K562 (cell line): ENCODE measurements around the gene GYPE. TPM values are rescaled to one million over a fixed set of nuclear protein-coding genes. Genes with fewer than 3 reads are reported as not detected.
A peak's percentile ranks its signal among the peaks of the same experiment; 100 is the strongest.
"Not testable (repeated sequence)": the region's sequence is repeated elsewhere in the genome, so short reads cannot be mapped to it uniquely, and the experiment has no call there.

Source experiments
- ATAC-seq: fragments of 200-7000 bp; cut with Tn5 transposase; 3 replicates; pipeline ENCODE4 v1.9.1; 2020; ENCODE audit warnings: moderate library complexity
- BruUV-seq: library from RNA; stranded (reverse); fragments of 400-500 nt; replicated peaks from 2 replicates; lab custom pipeline; 2021; lab: Mats Ljungman, UMichigan
- CTCF ChIA-PET: fragments of 300-600 bp; formaldehyde crosslinking; extraction: SDS; loops from one replicate; lab custom pipeline; 2021; ENCODE audit warnings: low intra/inter-chr PET ratio; lab: Yijun Ruan, JAX
- POLR2A ChIA-PET: fragments of 300-600, 350-650 bp; sonication (Branson Sonifier 250); formaldehyde crosslinking; extraction: SDS; loops from one replicate; lab custom pipeline; 2021; ENCODE audit warnings: antibody characterized with exemption, inconsistent platforms; lab: Yijun Ruan, JAX
- DNase-seq, 4 experiments: peaks; one replicate each; pipeline versions ENCODE4 v3.0.0 to v3.0.0-alpha.2; 2011 to 2018; ENCODE audit warnings: low spot score in 3 of 4, mixed read lengths in 3 of 4; ENCODE audit errors: extremely low read depth in 1 of 4
- FAIRE-seq: peaks from 2 replicates; lab custom pipeline; 2011; peaks lifted over from hg19 to GRCh38; lab: Jason Lieb, UNC
- H2AFZ ChIP-seq: 2 replicates; pipeline ENCODE4 v1.6.0; 2011; ENCODE audit warnings: low read depth, low read length, control low read depth, inconsistent platforms
- H3K27ac ChIP-seq: fragments of 200-600 bp; 3 replicates; pipeline ENCODE4 v1.8.0; 2011; ENCODE audit warnings: low read depth, mild to moderate bottlenecking, control low read depth, inconsistent platforms, low read length, moderate library complexity, mixed read lengths; ENCODE audit errors: extremely low read depth
- H3K27me3 ChIP-seq, 2 experiments: fragments of 300-600 bp in 1 of 2; 2 replicates in 1 of 2; 3 replicates in 1 of 2; pipeline versions ENCODE4 v1.6.0 to v1.8.0; 2011; ENCODE audit warnings: inconsistent platforms in 2 of 2, low read length in 2 of 2, mild to moderate bottlenecking in 1 of 2, mixed read lengths in 1 of 2, moderate library complexity in 1 of 2; ENCODE audit not compliant: control insufficient read depth in 2 of 2, insufficient read depth in 2 of 2
- H3K36me3 ChIP-seq: fragments of 300-600 bp; 3 replicates; pipeline ENCODE4 v1.8.0; 2011; ENCODE audit warnings: mild to moderate bottlenecking, low read length, inconsistent platforms; ENCODE audit not compliant: control insufficient read depth, insufficient read depth
- H3K4me1 ChIP-seq, 2 experiments: fragments of 200-600 bp in 1 of 2; replicated peaks in 1 of 2; 2 replicates in 1 of 2; 3 replicates in 1 of 2; pipeline versions ENCODE4 v1.5.1 to v1.8.0; 2011; ENCODE audit warnings: inconsistent platforms in 2 of 2, low read length in 2 of 2, mild to moderate bottlenecking in 1 of 2, mixed read lengths in 1 of 2, moderate library complexity in 1 of 2; ENCODE audit not compliant: control insufficient read depth in 2 of 2, insufficient read depth in 2 of 2
- H3K4me2 ChIP-seq: 2 replicates; pipeline ENCODE4 v1.6.1; 2011; ENCODE audit warnings: low read length, control low read depth, inconsistent platforms, mixed read lengths; ENCODE audit not compliant: insufficient read depth
- H3K4me3 ChIP-seq: fragments of 200-600 bp; sonication (generic), shearing (Covaris generic); 2 replicates; pipeline ENCODE4 v1.5.1; 2016; ENCODE audit warnings: control low read depth, inconsistent platforms
- H3K79me2 ChIP-seq: fragments of 200-600 bp; 3 replicates; pipeline ENCODE4 v1.8.0; 2011; ENCODE audit warnings: low read length, inconsistent platforms; ENCODE audit not compliant: control insufficient read depth, insufficient read depth
- H3K9ac ChIP-seq, 2 experiments: 2 replicates each; pipeline versions ENCODE4 v1.6.0 to v1.6.1; 2011; ENCODE audit warnings: low read depth in 2 of 2, low read length in 2 of 2, control low read depth in 1 of 2, inconsistent platforms in 1 of 2, mild to moderate bottlenecking in 1 of 2, mixed read lengths in 1 of 2; ENCODE audit not compliant: insufficient read depth in 1 of 2
- H3K9me1 ChIP-seq: one replicate; pipeline ENCODE4 v1.6.0; 2011; ENCODE audit warnings: inconsistent platforms, mild to moderate bottlenecking, low read length, moderate library complexity; ENCODE audit not compliant: control insufficient read depth, insufficient read depth
- H3K9me3 ChIP-seq: replicated peaks from 2 replicates; pipeline ENCODE4 v1.5.1; 2011; ENCODE audit warnings: low read depth, low read length, inconsistent platforms; ENCODE audit not compliant: control insufficient read depth, insufficient read depth
- H4K20me1 ChIP-seq: replicated peaks from 2 replicates; pipeline ENCODE4 v1.6.1; 2011; ENCODE audit warnings: low read length, inconsistent platforms, mixed read lengths; ENCODE audit not compliant: control insufficient read depth, insufficient read depth
- PKNOX1 ChIP-seq: fragments of 450-650 bp; IDR thresholded peaks from 2 replicates; pipeline ENCODE4 v1.6.1; 2016
- WGBS: fragments of 100-300 bp; shearing (Covaris generic); methylation state at CpG from one replicate; pipeline ENCODE4 v1.1.6; 2016; ENCODE audit warnings: low coverage, mixed read lengths; ENCODE audit not compliant: insufficient coverage; ENCODE audit errors: missing lambda C conversion rate; 5-methylcytosine and 5-hydroxymethylcytosine counted together
- in situ Hi-C: fragments of 300-500 bp; cut with MboI; formaldehyde crosslinking; loops from 4 replicates; pipeline ENCODE4 v1.15.0; 2018; ENCODE audit warnings: inconsistent platforms, mixed read lengths
- intact Hi-C: fragments of 100-400 bp; cut with micrococcal nuclease; formaldehyde crosslinking; loops from 2 replicates; pipeline ENCODE4 v1.14.2; 2022
- polyA plus RNA-seq, 8 experiments: library from polyadenylated mRNA; depleted of rRNA in 4 of 8; stranded (reverse) in 5 of 8; unstranded in 3 of 8; fragments of >200 nt; fragmentation: Nextera tagmentation in 2 of 8; fragmentation: Illumina TruSeq in 1 of 8; extraction: Ambion mirVana in 2 of 8; extraction: Trizol in 1 of 8; gene quantifications; 2 replicates each; pipeline versions ENCODE4 v1.2.1 to v1.2.3, GENCODE V29; 2011 to 2014; ENCODE audit warnings: inconsistent platforms in 1 of 8, missing spikeins in 1 of 8
- total RNA-seq, 7 experiments: library from RNA; depleted of rRNA in 6 of 7; stranded (reverse); fragments of >200 nt in 6 of 7; fragmentation: Illumina TruSeq in 2 of 7; extraction: Trizol in 2 of 7; gene quantifications; 2 replicates each; pipeline versions ENCODE4 v1.2.1 to v1.2.3, GENCODE V29; 2011 to 2021; ENCODE audit warnings: low replicate concordance in 1 of 7

The GYPE gene
- total and polyA plus RNA-seq, 9 of the 15 experiments (the other 6 are each of a cell fraction or from before 2014, with no cell fraction given) = 16.8 to 108 (median 43.7) TPM

- H3K4me1 ChIP-seq, BruUV-seq, H3K27me3 ChIP-seq, DNase-seq, FAIRE-seq, H3K4me3 ChIP-seq, H2AFZ ChIP-seq, H4K20me1 ChIP-seq, H3K9ac ChIP-seq, ATAC-seq, POLR2A ChIA-PET, H3K79me2 ChIP-seq, H3K4me2 ChIP-seq, H3K9me1 ChIP-seq, H3K27ac ChIP-seq, CTCF ChIA-PET, intact Hi-C loops, H3K9me3 ChIP-seq, in situ Hi-C loops: not testable (repeated sequence)
- peaks cover 20% of the 10 kb centered on the region for H3K36me3 ChIP-seq
- peak; percentile 85 for TF ChIP-seq PKNOX1
- WGBS = 89% methylated on average over 2 of the region's 2 CpGs
Measured at GRCh38 chr4:143875357-143875756, 30.0 kb downstream of the GYPE start.

- TSS peak; percentile 31 for BruUV-seq
- WGBS = 61% methylated on average over 2 of the region's 3 CpGs
- H3K4me2 ChIP-seq, DNase-seq, H3K27me3 ChIP-seq, H3K4me1 ChIP-seq, H2AFZ ChIP-seq, CTCF ChIA-PET, H3K27ac ChIP-seq, intact Hi-C loops, H3K9me1 ChIP-seq, H3K9ac ChIP-seq, in situ Hi-C loops, H3K4me3 ChIP-seq, H3K9me3 ChIP-seq, POLR2A ChIA-PET, H3K79me2 ChIP-seq, ATAC-seq, H4K20me1 ChIP-seq, FAIRE-seq: not testable (repeated sequence)
- H3K36me3 ChIP-seq = peaks cover 15% of the 10 kb centered on the region
Measured at GRCh38 chr4:143870523-143871268, 34.7 kb downstream of the GYPE start.

GRCh38 chr4:143869925-143870324 lies 35.4 kb downstream of the GYPE start:
- BruUV-seq, FAIRE-seq, H3K27ac ChIP-seq, H3K4me2 ChIP-seq, in situ Hi-C loops, DNase-seq, H3K4me3 ChIP-seq, H3K9ac ChIP-seq, CTCF ChIA-PET, H3K27me3 ChIP-seq, H2AFZ ChIP-seq, ATAC-seq, POLR2A ChIA-PET, H3K9me1 ChIP-seq, H4K20me1 ChIP-seq, H3K9me3 ChIP-seq, H3K79me2 ChIP-seq, H3K4me1 ChIP-seq, intact Hi-C loops: not testable (repeated sequence)
- H3K36me3 ChIP-seq = peaks cover 14% of the 10 kb centered on the region
- WGBS = 81% methylated on average over 2 of the region's 3 CpGs
